GM18508 (cell line): ENCODE measurements around the gene OR7E24.
"Not testable (repeated sequence)": the region's sequence is repeated elsewhere in the genome, so short reads cannot be mapped to it uniquely, and the experiment has no call there.

ENCODE experiments used
- ATAC-seq: cut with Tn5 transposase; IDR thresholded peaks from one replicate; pipeline ENCODE4 v1.9.1; 2021; ENCODE audit warnings: moderate number of reproducible peaks; ENCODE audit not compliant: insufficient read depth, unreplicated experiment

OR7E24 gene

GRCh38 chr19:9250630-9251029, at the start of gene OR7E24:
Gene OR7E24 (plus strand): TSS chr19:9250930. CDS start chr19:9251044, 114 bp downstream.
- ATAC-seq, result no peak

- ATAC-seq, result no peak
Observed at GRCh38 chr19:9205501-9206113, 45.1 kb upstream of the OR7E24 start.

- ATAC-seq, result no peak
Observed at GRCh38 chr19:9219489-9219888, 31.2 kb upstream of the OR7E24 start, which contains the start of gene OR7D4. Gene OR7D4 (minus strand): TSS chr19:9219589. CDS start chr19:9214837, 4,752 bp downstream.

GRCh38 chr19:9251236-9251635, 506 bp downstream of the OR7E24 start:
- ATAC-seq, result no peak

GRCh38 chr19:9283485-9283884, 32.8 kb downstream of the OR7E24 start:
- not testable (repeated sequence) for ATAC-seq

- ATAC-seq, result no peak
Observed at GRCh38 chr19:9289231-9289884, 38.6 kb downstream of the OR7E24 start.

- ATAC-seq, result no peak
Observed at GRCh38 chr19:9295411-9295849, 44.7 kb downstream of the OR7E24 start.

GRCh38 chr19:9296336-9296735, 45.6 kb downstream of the OR7E24 start:
- no peak for ATAC-seq
